IPS-15b (cell line): ENCODE measurements around the gene HEY2.
"Not testable (repeated sequence)": the region's sequence is repeated elsewhere in the genome, so short reads cannot be mapped to it uniquely, and the experiment has no call there.

Experiments used
- H3K27me3 ChIP-seq: one replicate; pipeline ENCODE4 v1.6.1; 2013; ENCODE audit warnings: low read length; ENCODE audit not compliant: control insufficient read depth, insufficient read depth
- H3K36me3 ChIP-seq: one replicate; pipeline ENCODE4 v1.6.1; 2013; ENCODE audit warnings: low read length; ENCODE audit not compliant: control insufficient read depth, insufficient read depth
- H3K4me1 ChIP-seq: one replicate; pipeline ENCODE4 v1.6.1; 2013; ENCODE audit warnings: mild to moderate bottlenecking, low read length; ENCODE audit not compliant: control insufficient read depth, insufficient read depth
- H3K4me3 ChIP-seq: one replicate; pipeline ENCODE4 v1.5.1; 2013; ENCODE audit warnings: low read depth, low read length
- H3K9ac ChIP-seq: one replicate; pipeline ENCODE4 v1.6.1; 2013; ENCODE audit warnings: low read depth, mild to moderate bottlenecking, low read length
- H3K9me3 ChIP-seq: one replicate; pipeline ENCODE4 v1.6.1; 2013; ENCODE audit warnings: mild to moderate bottlenecking, low read length; ENCODE audit not compliant: control insufficient read depth, insufficient read depth

The HEY2 gene

GRCh38 chr6:125793280-125793679 is 43.8 kb downstream of the HEY2 start:
- no peaks in the 10 kb centered on the region for H3K36me3 ChIP-seq
- no peak overlapping the region for H3K4me3 ChIP-seq
- H3K27me3 ChIP-seq = peaks cover 9% of the 10 kb centered on the region
- no peak overlapping the region for H3K9ac ChIP-seq
- no peaks in the 10 kb centered on the region for H3K9me3 ChIP-seq
- H3K4me1 ChIP-seq = peaks cover 12% of the 10 kb centered on the region

DNA sequence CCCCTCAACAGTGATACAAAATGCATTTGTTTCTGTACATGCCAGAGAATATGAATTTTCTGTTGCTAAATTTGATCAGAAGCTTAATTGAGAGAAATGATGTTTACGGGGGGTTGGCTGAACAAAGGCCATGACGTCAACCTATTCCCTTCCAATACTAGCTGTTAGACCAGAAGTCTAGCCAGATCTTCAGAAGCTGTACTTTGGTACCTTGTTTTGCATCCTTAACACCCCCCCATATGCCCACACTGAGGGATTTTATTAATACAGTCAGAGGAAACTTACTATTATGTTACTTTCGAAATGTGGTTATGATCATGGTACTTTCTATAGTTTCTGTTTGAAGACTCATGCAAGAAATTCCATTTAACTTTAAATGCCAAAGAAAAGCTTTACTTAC is 44.4 kb downstream of the HEY2 start:
- Histone ChIP-seq H3K4me1 (peaks cover 12% of the 10 kb centered on the region), H3K9ac (no peak overlapping the region), H3K9me3 (no peaks in the 10 kb centered on the region), H3K36me3 (no peaks in the 10 kb centered on the region), H3K27me3 (peaks cover 9% of the 10 kb centered on the region), H3K4me3 (no peak overlapping the region)

- H3K36me3 ChIP-seq = no peaks in the 10 kb centered on the region
- peaks cover 9% of the 10 kb centered on the region for H3K27me3 ChIP-seq
- no peak overlapping the region for H3K9ac ChIP-seq
- H3K4me1 ChIP-seq = peaks cover 8% of the 10 kb centered on the region
- H3K4me3 ChIP-seq = no peak overlapping the region
- no peaks in the 10 kb centered on the region for H3K9me3 ChIP-seq
These were observed 45.1 kb downstream of the HEY2 start for GRCh38 chr6:125794342-125795137.

GRCh38 chr6:125795301-125795700 is 45.9 kb downstream of the HEY2 start:
- Histone ChIP-seq H3K36me3 (no peaks in the 10 kb centered on the region), H3K27me3 (peaks cover 9% of the 10 kb centered on the region), H3K9me3 (no peaks in the 10 kb centered on the region), H3K9ac (no peak overlapping the region), H3K4me3 (no peak overlapping the region), H3K4me1 (peaks cover 3% of the 10 kb centered on the region)

GRCh38 chr6:125797120-125797885 is 47.9 kb downstream of the HEY2 start:
- H3K36me3 ChIP-seq = no peaks in the 10 kb centered on the region
- no peak overlapping the region for H3K4me3 ChIP-seq
- H3K9ac ChIP-seq = no peak overlapping the region
- peaks cover 1% of the 10 kb centered on the region for H3K27me3 ChIP-seq
- no peaks in the 10 kb centered on the region for H3K9me3 ChIP-seq
- peaks cover 3% of the 10 kb centered on the region for H3K4me1 ChIP-seq

GRCh38 chr6:125797886-125798444 is 48.5 kb downstream of the HEY2 start:
- no peaks in the 10 kb centered on the region for H3K9me3 ChIP-seq
- no peak overlapping the region for H3K9ac ChIP-seq
- H3K4me1 ChIP-seq = peaks cover 3% of the 10 kb centered on the region
- H3K27me3 ChIP-seq = no peaks in the 10 kb centered on the region
- H3K4me3 ChIP-seq = no peak overlapping the region
- no peaks in the 10 kb centered on the region for H3K36me3 ChIP-seq

GRCh38 chr6:125798734-125799508 is 49.5 kb downstream of the HEY2 start:
- no peaks in the 10 kb centered on the region for H3K36me3 ChIP-seq
- no peaks in the 10 kb centered on the region for H3K4me1 ChIP-seq

DNA sequence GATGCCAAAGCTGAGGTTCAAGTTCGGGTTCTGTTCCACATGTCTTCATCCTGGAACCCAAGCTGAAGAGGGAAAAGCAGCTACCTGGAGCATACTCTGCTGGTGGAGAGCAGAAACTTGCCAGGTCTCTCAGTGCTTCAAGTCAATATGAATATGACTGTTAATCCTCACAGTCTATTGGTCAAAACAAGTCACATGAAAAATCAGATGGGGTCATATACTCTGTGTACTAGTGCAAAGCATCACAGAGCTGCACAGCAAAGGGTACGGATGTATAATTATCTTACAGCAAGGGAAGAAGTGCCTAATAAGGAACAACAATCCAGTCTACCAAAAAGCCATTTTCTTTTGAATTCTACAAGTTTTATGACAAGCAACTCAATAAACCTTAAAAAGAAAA is 53.0 kb downstream of the HEY2 start:
- Histone ChIP-seq H3K9me3 (no peaks in the 10 kb centered on the region), H3K27me3 (no peaks in the 10 kb centered on the region), H3K36me3 (no peaks in the 10 kb centered on the region), H3K4me1 (no peaks in the 10 kb centered on the region), H3K4me3 (no peak overlapping the region), H3K9ac (no peak overlapping the region)

More at GRCh38 chr6:125798734-125799508, 49.5 kb downstream of the HEY2 start:
- Histone ChIP-seq H3K9ac (no peak overlapping the region), H3K27me3 (no peaks in the 10 kb centered on the region), H3K9me3 (no peaks in the 10 kb centered on the region), H3K4me3 (no peak overlapping the region)

DNA sequence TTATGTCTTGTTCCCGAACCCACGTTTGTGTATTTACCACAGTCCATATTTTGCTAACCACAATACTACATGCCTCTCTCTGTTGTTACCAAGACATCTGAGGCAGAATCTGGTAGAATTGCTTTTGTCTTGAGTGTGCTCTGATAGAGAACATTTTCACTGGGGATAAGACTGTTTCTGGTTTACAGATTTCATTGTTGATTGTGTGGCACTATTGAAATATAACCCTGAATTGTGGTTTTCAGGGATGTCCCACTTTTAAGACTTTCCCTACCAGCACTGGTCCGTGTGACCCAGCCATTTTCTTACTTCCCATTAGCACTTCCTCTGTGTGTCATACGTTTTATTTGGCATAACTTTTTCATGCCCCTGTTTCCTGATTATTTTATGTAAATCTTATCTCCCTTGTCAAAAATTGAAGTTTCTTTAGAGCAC is 53.5 kb downstream of the HEY2 start:
- Histone ChIP-seq H3K9me3 (no peaks in the 10 kb centered on the region), H3K4me3 (no peak overlapping the region), H3K4me1 (no peaks in the 10 kb centered on the region), H3K36me3 (no peaks in the 10 kb centered on the region), H3K9ac (no peak overlapping the region), H3K27me3 (no peaks in the 10 kb centered on the region)

DNA sequence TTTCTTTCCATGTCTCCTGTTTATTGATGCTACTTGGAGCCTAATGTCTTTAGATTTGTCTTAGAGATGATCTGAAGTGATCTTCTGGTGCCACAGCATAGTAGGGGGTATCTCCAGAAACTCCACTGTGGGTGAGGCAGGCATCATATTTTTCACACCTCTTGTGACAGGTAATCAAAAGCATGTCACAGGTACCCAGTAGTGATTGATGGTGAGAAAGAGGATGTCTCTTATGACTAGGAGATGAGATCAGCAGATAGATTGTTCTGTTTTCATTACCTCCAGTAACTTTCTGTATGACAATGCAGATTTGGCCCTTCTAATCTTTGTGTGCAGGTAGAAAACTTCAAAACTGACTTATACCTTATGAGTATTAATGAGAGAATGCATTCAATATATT is 54.8 kb downstream of the HEY2 start:
- Histone ChIP-seq H3K4me1 (no peaks in the 10 kb centered on the region), H3K36me3 (no peaks in the 10 kb centered on the region), H3K9ac (no peak overlapping the region), H3K4me3 (no peak overlapping the region), H3K27me3 (no peaks in the 10 kb centered on the region), H3K9me3 (no peaks in the 10 kb centered on the region)

- H3K9me3 ChIP-seq, H3K4me3 ChIP-seq, H3K27me3 ChIP-seq, H3K9ac ChIP-seq, H3K36me3 ChIP-seq, H3K4me1 ChIP-seq: not testable (repeated sequence)
These were observed 55.5 kb downstream of the HEY2 start for GRCh38 chr6:125804866-125805425.
